Measurements from ENCODE around the gene ADGRG1. TPM values are rescaled to one million over a fixed set of nuclear protein-coding genes. Genes with fewer than 3 reads are reported as not detected.

The ADGRG1 gene
- total and polyA plus RNA-seq, 12 donors, result 11.1 to 46.3 (median 19.0) TPM

GRCh38 chr16:57619606-57620334 lies 8.7 kb upstream of the ADGRG1 start:
- intact Hi-C loops (cut with DNase I), result no loop called here
- Histone ChIP-seq H3K27ac (no peak overlapping the region), H3K4me3 (no peak overlapping the region), H3K36me3 (no peaks in the 10 kb centered on the region), H3K9me3 (no peaks in the 10 kb centered on the region), H3K27me3 (no peaks in the 10 kb centered on the region), H3K4me1 (peaks cover 0 to 21% (median 6%) of the 10 kb centered on the region in 9 donors)
- WGBS, 2 donors, result 86 to 93% methylated on average over 16 of the region's 16 CpGs
- no peak for ATAC-seq
- no peak for TF ChIP-seq CTCF (IDR thresholded peaks at IDR 0.05)
- no peak for DNase-seq

GRCh38 chr16:57620335-57621231 lies 7.8 kb upstream of the ADGRG1 start:
- no peaks in the 10 kb centered on the region for H3K36me3 ChIP-seq
- H3K4me1 ChIP-seq, result peaks cover 0 to 25% (median 8%) of the 10 kb centered on the region in 9 donors
- DNase-seq, result no peak
- no peak overlapping the region for H3K27ac ChIP-seq
- TF ChIP-seq CTCF (IDR thresholded peaks at IDR 0.05), result no peak
- ATAC-seq, result no peak
- WGBS, 2 donors, result 83 to 90% methylated on average over 27 of the region's 27 CpGs
- no peak overlapping the region for H3K4me3 ChIP-seq
- no peaks in the 10 kb centered on the region for H3K27me3 ChIP-seq
- H3K9me3 ChIP-seq, result no peaks in the 10 kb centered on the region
- intact Hi-C loops (cut with DNase I), result no loop called here

- ATAC-seq (no peak), DNase-seq (no peak)
- intact Hi-C loops (cut with DNase I), result no loop called here
- Histone ChIP-seq H3K9me3 (no peaks in the 10 kb centered on the region), H3K4me1 (peaks cover 0 to 25% (median 8%) of the 10 kb centered on the region in 9 donors), H3K4me3 (no peak overlapping the region), H3K27me3 (no peaks in the 10 kb centered on the region), H3K36me3 (no peaks in the 10 kb centered on the region), H3K27ac (no peak overlapping the region)
- 78 to 83% methylated on average over 10 of the region's 10 CpGs for WGBS, 2 donors
- TF ChIP-seq CTCF (IDR thresholded peaks at IDR 0.05), result no peak
Observed at GRCh38 chr16:57621521-57622271, 6.7 kb upstream of the ADGRG1 start.
